Smooth muscle cell (in vitro differentiated cells): ENCODE measurements around the gene UBTD1. TPM values are rescaled to one million over a fixed set of nuclear protein-coding genes. Genes with fewer than 3 reads are reported as not detected.

Source experiments
- DNase-seq: peaks from one replicate; lab custom pipeline; 2025; ENCODE audit not compliant: unreplicated experiment; lab: John Stamatoyannopoulos, UW
- H2AFZ ChIP-seq: fragments of 200-600 bp; sonication (generic); 2 replicates; pipeline ENCODE4 v1.6.0; 2016; ENCODE audit warnings: antibody characterized with exemption, low read depth, mild to moderate bottlenecking
- H3F3A ChIP-seq: fragments of 200-600 bp; sonication (generic); 2 replicates; pipeline ENCODE4 v1.6.0; 2017; ENCODE audit warnings: antibody characterized with exemption, low read depth
- H3K27ac ChIP-seq: fragments of 200-600 bp; sonication (generic); 2 replicates; pipeline ENCODE4 v1.5.1; 2016; ENCODE audit warnings: low read depth, mild to moderate bottlenecking
- H3K27me3 ChIP-seq: fragments of 200-600 bp; sonication (generic); 2 replicates; pipeline ENCODE4 v1.6.1; 2016; ENCODE audit warnings: low read depth, mild to moderate bottlenecking
- H3K36me3 ChIP-seq: fragments of 200-600 bp; sonication (generic); 2 replicates; pipeline ENCODE4 v1.5.1; 2016; ENCODE audit warnings: low read depth
- H3K4me1 ChIP-seq: fragments of 200-600 bp; sonication (generic); 2 replicates; pipeline ENCODE4 v1.5.1; 2016; ENCODE audit warnings: low read depth
- H3K4me2 ChIP-seq: fragments of 200-600 bp; sonication (generic); 2 replicates; pipeline ENCODE4 v1.6.0; 2016; ENCODE audit warnings: mild to moderate bottlenecking
- H3K4me3 ChIP-seq: fragments of 200-600 bp; sonication (generic); 2 replicates; pipeline ENCODE4 v1.5.1; 2016; ENCODE audit warnings: mild to moderate bottlenecking
- H3K79me2 ChIP-seq: fragments of 200-600 bp; sonication (generic); 2 replicates; pipeline ENCODE4 v1.6.0; 2016; ENCODE audit warnings: low read depth, mild to moderate bottlenecking
- H3K9ac ChIP-seq: fragments of 200-600 bp; sonication (generic); 2 replicates; pipeline ENCODE4 v1.6.0; 2016; ENCODE audit warnings: low read depth
- H3K9me3 ChIP-seq: fragments of 200-600 bp; sonication (generic); replicated peaks from 2 replicates; pipeline ENCODE4 v1.5.1; 2016; ENCODE audit warnings: low read depth
- H4K20me1 ChIP-seq: fragments of 200-600 bp; sonication (generic); 2 replicates; pipeline ENCODE4 v1.6.0; 2016; ENCODE audit warnings: low read depth
- CTCF ChIP-seq: fragments of 200-600 bp; sonication (generic); IDR thresholded peaks from 2 replicates; pipeline ENCODE4 v1.5.1; 2017; ENCODE audit warnings: borderline replicate concordance, mild to moderate bottlenecking, antibody characterized with exemption; ENCODE audit not compliant: insufficient read depth, poor library complexity, severe bottlenecking
- WGBS: methylation state at CpG from one replicate; pipeline ENCODE4 v1.1.7; 2016; ENCODE audit warnings: low lambda C conversion rate; 5-methylcytosine and 5-hydroxymethylcytosine counted together
- polyA plus RNA-seq: library from polyadenylated mRNA; unstranded; fragments of >200 nt; fragmentation: Nextera tagmentation; extraction: Ambion mirVana; gene quantifications from 2 replicates; pipeline ENCODE4 v1.2.1, GENCODE V29; 2016
- total RNA-seq: library from RNA; depleted of rRNA; stranded (reverse); fragments of >200 nt; gene quantifications from 2 replicates; pipeline ENCODE4 v1.2.3, GENCODE V29; 2014

UBTD1 gene
- total and polyA plus RNA-seq, 2 experiments from 2014 or later: 26.5 to 59.9 TPM

GRCh38 chr10:97589479-97589878 lies 90.8 kb downstream of the UBTD1 start, which contains the start of gene C10orf62:
TSS of gene C10orf62 (plus strand) at chr10:97589721. CDS start at chr10:97589898, 177 bp downstream.
- no peak for DNase-seq
- H3K27ac ChIP-seq: no peak within 1 kb of the TSS
- H2AFZ ChIP-seq: no peak within 1 kb of the TSS
- TF ChIP-seq CTCF: no peak
- no peaks in the 10 kb centered on the region for H3K4me1 ChIP-seq
- no peaks in the 10 kb centered on the region for H3F3A ChIP-seq
- no peaks in the 10 kb centered on the region for H3K9me3 ChIP-seq
- H3K27me3 ChIP-seq: no peaks in the 10 kb centered on the region
- H3K4me2 ChIP-seq: no peak within 1 kb of the TSS
- no peak within 1 kb of the TSS for H3K4me3 ChIP-seq
- 100% methylated on average over 1 of the region's 3 CpGs for WGBS
- H3K9ac ChIP-seq: no peak within 1 kb of the TSS
- no peaks in the 10 kb centered on the region for H3K36me3 ChIP-seq
- H4K20me1 ChIP-seq: no peaks in the 10 kb centered on the region
- no peaks in the 10 kb centered on the region for H3K79me2 ChIP-seq

GRCh38 chr10:97590082-97590747 lies 91.5 kb downstream of the UBTD1 start:
- H3K4me1 ChIP-seq: no peaks in the 10 kb centered on the region
- H3K27ac ChIP-seq: no peak overlapping the region
- H3K27me3 ChIP-seq: no peaks in the 10 kb centered on the region
- H3K79me2 ChIP-seq: no peaks in the 10 kb centered on the region
- WGBS: 92% methylated on average over 15 of the region's 15 CpGs
- H3K36me3 ChIP-seq: no peaks in the 10 kb centered on the region
- DNase-seq: no peak
- no peak overlapping the region for H3K9ac ChIP-seq
- no peaks in the 10 kb centered on the region for H3F3A ChIP-seq
- H2AFZ ChIP-seq: no peak overlapping the region
- no peaks in the 10 kb centered on the region for H3K9me3 ChIP-seq
- TF ChIP-seq CTCF: no peak
- H4K20me1 ChIP-seq: no peaks in the 10 kb centered on the region
- H3K4me3 ChIP-seq: no peak overlapping the region
- H3K4me2 ChIP-seq: no peak overlapping the region

- no peaks in the 10 kb centered on the region for H3K27me3 ChIP-seq
- no peaks in the 10 kb centered on the region for H4K20me1 ChIP-seq
- no peak overlapping the region for H3K4me2 ChIP-seq
- H3K4me1 ChIP-seq: no peaks in the 10 kb centered on the region
- H3K9ac ChIP-seq: no peak overlapping the region
- 89% methylated on average over 5 of the region's 5 CpGs for WGBS
- H3F3A ChIP-seq: peaks cover 6% of the 10 kb centered on the region
- no peaks in the 10 kb centered on the region for H3K36me3 ChIP-seq
- no peak overlapping the region for H2AFZ ChIP-seq
- no peaks in the 10 kb centered on the region for H3K79me2 ChIP-seq
- no peak for TF ChIP-seq CTCF
- H3K27ac ChIP-seq: no peak overlapping the region
- no peak overlapping the region for H3K4me3 ChIP-seq
- H3K9me3 ChIP-seq: no peaks in the 10 kb centered on the region
- no peak for DNase-seq
Observed at GRCh38 chr10:97590748-97591495, 92.2 kb downstream of the UBTD1 start.

- no peak for TF ChIP-seq CTCF
- no peaks in the 10 kb centered on the region for H3K36me3 ChIP-seq
Observed at GRCh38 chr10:97593421-97593820, 94.7 kb downstream of the UBTD1 start.

More at GRCh38 chr10:97593421-97593820, 94.7 kb downstream of the UBTD1 start:
- H3K4me3 ChIP-seq: no peak overlapping the region
- H3K27me3 ChIP-seq: no peaks in the 10 kb centered on the region
- no peaks in the 10 kb centered on the region for H3K9me3 ChIP-seq
- no peaks in the 10 kb centered on the region for H3K79me2 ChIP-seq
- H2AFZ ChIP-seq: no peak overlapping the region
- no peak overlapping the region for H3K9ac ChIP-seq
- no peaks in the 10 kb centered on the region for H3K4me1 ChIP-seq
- no peaks in the 10 kb centered on the region for H4K20me1 ChIP-seq
- no peak for DNase-seq
- WGBS: 92% methylated on average over 4 of the region's 4 CpGs
- peaks cover 6% of the 10 kb centered on the region for H3F3A ChIP-seq
- H3K27ac ChIP-seq: no peak overlapping the region
- H3K4me2 ChIP-seq: no peak overlapping the region
